ENCODE results near the gene KTN1. TPM values are rescaled to one million over a fixed set of nuclear protein-coding genes. Genes with fewer than 3 reads are reported as not detected.

Gene KTN1
- total and polyA plus RNA-seq, 2 experiments from 2014 or later, result 124 to 607 TPM

- DNase-seq (ENCODE audit: low spot score) (no peak), ATAC-seq (peak; percentile 38; the same call in 2 of the 3 replicates)
- Mint-ChIP-seq H3K4me3 (no peak overlapping the region), H3K4me1 (peaks cover 40% of the 10 kb centered on the region), H3K27ac (peak overlapping the region; percentile 91), H3K36me3 (ENCODE audit: low read depth) (peaks cover 7% of the 10 kb centered on the region; the same call in 1 of the 3 replicates), H3K27me3 (ENCODE audit: insufficient read depth, low read depth, poor library complexity) (peaks cover 1% of the 10 kb centered on the region), H3K9me3 (peaks cover 2% of the 10 kb centered on the region; the same call in 2 of the 3 replicates)
- 0 out of 2 replicates have a peak overlapping the region, but pooled peaks have one; percentile 13 for H3K27ac ChIP-seq (ENCODE audit: low read depth)
- no peaks in the 10 kb centered on the region for H3K27me3 ChIP-seq (ENCODE audit: insufficient read depth)
- H3K4me3 ChIP-seq, result no peak overlapping the region
- H3K4me1 ChIP-seq (ENCODE audit: insufficient read depth), result peaks cover 42% of the 10 kb centered on the region
- H3K4me2 ChIP-seq, result peak overlapping the region; percentile 37
- no peak overlapping the region for H2AFZ ChIP-seq
- peaks cover 99% of the 10 kb centered on the region for H3K79me2 ChIP-seq (replicated peaks; ENCODE audit: insufficient read depth)
- H3K36me3 ChIP-seq (ENCODE audit: insufficient read depth), result no peaks in the 10 kb centered on the region
- no peaks in the 10 kb centered on the region for H3K9me2 ChIP-seq (ENCODE audit: insufficient read depth)
- H4K20me1 ChIP-seq (replicated peaks; ENCODE audit: insufficient read depth), result peaks cover 20% of the 10 kb centered on the region
- TF ChIP-seq ZNF114 (CRISPR knock-in tag; IDR thresholded peaks at IDR 0.05) (no peak), EZH2phosphoT487 (IDR thresholded peaks at IDR 0.05; ENCODE audit: unreplicated experiment) (no peak), JUNB (IDR thresholded peaks at IDR 0.05; ENCODE audit: unreplicated experiment) (no peak), ZNF462 (CRISPR knock-in tag; IDR thresholded peaks at IDR 0.05) (no peak), REST (IDR thresholded peaks at IDR 0.05; ENCODE audit: unreplicated experiment) (no peak), CTCF (conservative IDR thresholded peaks at IDR 0.05; ENCODE audit: low read depth in 2 of 2) (no peak), ETS1 (IDR thresholded peaks at IDR 0.05) (no peak), STAT1 (IDR thresholded peaks at IDR 0.05; ENCODE audit: unreplicated experiment) (no peak), POLR2AphosphoS5 (IDR thresholded peaks at IDR 0.05; ENCODE audit: low read depth) (no peak), ZNF331 (CRISPR knock-in tag; IDR thresholded peaks at IDR 0.05; ENCODE audit: low read depth) (no peak), EZH2 (IDR thresholded peaks at IDR 0.05; ENCODE audit: low read depth, unreplicated experiment) (no peak), CREB1 (CRISPR knock-in tag; IDR thresholded peaks at IDR 0.05; ENCODE audit: low read depth) (no peak), NANOG (IDR thresholded peaks at IDR 0.05; ENCODE audit: borderline replicate concordance) (no peak)
- no peaks in the 10 kb centered on the region for H3F3A ChIP-seq (replicated peaks; ENCODE audit: low read depth)
Measured at GRCh38 chr14:55592436-55592835, 12.4 kb downstream of the KTN1 start.
